ENCODE measurements around the gene LOXL3.

DNA sequence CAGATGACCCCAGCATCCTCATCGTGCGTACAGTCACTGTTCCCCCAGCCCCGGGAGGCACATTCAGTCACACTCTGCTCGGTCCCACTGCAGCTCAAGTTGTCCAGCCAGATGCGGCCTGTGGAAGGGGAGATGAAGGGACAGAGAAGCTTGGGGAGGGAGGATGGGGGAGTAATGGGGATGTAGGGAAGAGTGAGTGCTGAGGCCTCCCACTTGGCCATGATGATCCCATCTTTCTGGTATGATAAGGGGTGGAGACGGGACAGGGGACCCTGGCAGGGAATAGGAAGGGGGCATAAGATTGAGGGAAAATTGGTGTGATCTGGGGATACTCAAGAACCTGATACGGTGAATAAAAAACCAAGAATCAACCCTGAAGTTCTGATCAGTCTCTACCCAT, 3.5 kb downstream of the LOXL3 start:
- TF ChIP-seq, protein P1, sequence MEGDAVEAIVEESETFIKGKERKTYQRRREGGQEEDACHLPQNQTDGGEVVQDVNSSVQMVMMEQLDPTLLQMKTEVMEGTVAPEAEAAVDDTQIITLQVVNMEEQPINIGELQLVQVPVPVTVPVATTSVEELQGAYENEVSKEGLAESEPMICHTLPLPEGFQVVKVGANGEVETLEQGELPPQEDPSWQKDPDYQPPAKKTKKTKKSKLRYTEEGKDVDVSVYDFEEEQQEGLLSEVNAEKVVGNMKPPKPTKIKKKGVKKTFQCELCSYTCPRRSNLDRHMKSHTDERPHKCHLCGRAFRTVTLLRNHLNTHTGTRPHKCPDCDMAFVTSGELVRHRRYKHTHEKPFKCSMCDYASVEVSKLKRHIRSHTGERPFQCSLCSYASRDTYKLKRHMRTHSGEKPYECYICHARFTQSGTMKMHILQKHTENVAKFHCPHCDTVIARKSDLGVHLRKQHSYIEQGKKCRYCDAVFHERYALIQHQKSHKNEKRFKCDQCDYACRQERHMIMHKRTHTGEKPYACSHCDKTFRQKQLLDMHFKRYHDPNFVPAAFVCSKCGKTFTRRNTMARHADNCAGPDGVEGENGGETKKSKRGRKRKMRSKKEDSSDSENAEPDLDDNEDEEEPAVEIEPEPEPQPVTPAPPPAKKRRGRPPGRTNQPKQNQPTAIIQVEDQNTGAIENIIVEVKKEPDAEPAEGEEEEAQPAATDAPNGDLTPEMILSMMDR (IDR thresholded peaks at IDR 0.05) = no peak
- no peak for TF ChIP-seq POLR2AphosphoS5 (IDR thresholded peaks at IDR 0.05)

All from upper lobe of left lung (tissue), 4 donors.